ENCODE measurements around the gene TCAP.
"Not testable (repeated sequence)": the region's sequence is repeated elsewhere in the genome, so short reads cannot be mapped to it uniquely, and the experiment has no call there.

The TCAP gene

DNA sequence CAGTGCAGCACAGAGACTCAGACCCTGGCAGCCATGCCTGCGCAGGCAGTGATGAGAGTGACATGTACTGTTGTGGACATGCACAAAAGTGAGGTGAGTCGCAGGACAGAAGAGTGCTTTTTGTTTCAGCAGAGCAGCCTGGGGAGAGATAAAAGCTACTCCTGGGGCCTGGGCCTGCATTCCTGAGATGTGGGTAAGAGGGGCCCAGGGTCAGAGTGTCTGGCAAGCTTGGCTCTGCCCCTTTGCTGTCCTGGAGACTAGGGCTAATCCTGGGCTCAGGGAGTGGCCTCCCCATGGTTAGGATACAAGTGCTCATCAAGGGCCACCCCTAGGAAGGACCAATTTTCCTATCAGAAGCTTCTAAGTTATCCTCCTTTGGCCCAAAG, 29.9 kb downstream of the TCAP start:
- TF ChIP-seq, protein P1, sequence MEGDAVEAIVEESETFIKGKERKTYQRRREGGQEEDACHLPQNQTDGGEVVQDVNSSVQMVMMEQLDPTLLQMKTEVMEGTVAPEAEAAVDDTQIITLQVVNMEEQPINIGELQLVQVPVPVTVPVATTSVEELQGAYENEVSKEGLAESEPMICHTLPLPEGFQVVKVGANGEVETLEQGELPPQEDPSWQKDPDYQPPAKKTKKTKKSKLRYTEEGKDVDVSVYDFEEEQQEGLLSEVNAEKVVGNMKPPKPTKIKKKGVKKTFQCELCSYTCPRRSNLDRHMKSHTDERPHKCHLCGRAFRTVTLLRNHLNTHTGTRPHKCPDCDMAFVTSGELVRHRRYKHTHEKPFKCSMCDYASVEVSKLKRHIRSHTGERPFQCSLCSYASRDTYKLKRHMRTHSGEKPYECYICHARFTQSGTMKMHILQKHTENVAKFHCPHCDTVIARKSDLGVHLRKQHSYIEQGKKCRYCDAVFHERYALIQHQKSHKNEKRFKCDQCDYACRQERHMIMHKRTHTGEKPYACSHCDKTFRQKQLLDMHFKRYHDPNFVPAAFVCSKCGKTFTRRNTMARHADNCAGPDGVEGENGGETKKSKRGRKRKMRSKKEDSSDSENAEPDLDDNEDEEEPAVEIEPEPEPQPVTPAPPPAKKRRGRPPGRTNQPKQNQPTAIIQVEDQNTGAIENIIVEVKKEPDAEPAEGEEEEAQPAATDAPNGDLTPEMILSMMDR (IDR thresholded peaks at IDR 0.05; ENCODE audit: low read depth, low read length, missing control alignments): no peak
- no peak overlapping the region for H3K4me3 ChIP-seq (replicated peaks; ENCODE audit: low read depth, low read length)
- no peak for DNase-seq (ENCODE audit: extremely low read depth, low read depth)

DNA sequence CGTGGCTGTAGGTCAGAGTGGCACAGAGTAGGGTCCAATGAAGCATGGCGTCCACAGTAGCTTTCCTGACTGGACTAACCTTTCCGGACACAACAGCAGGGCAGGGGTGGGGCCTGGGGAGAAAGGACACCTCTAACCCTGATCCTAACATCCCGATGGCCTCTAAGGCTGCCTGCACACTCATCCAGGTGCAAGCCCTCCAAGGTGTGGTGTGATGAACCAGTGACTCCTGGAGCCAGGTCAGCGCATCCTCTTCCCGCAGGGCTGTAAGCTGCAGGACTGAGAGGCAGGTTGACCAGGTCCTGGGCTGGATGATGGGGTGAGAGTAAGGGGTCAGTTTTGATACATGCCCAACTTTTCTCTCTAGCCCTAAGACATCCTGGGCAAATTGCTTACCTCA, 31.6 kb downstream of the TCAP start:
- TF ChIP-seq, protein P1 (IDR thresholded peaks at IDR 0.05; ENCODE audit: low read depth, low read length, missing control alignments): no peak
- DNase-seq (ENCODE audit: extremely low read depth, low read depth): no peak
- H3K4me3 ChIP-seq (replicated peaks; ENCODE audit: low read depth, low read length): no peak overlapping the region

DNA sequence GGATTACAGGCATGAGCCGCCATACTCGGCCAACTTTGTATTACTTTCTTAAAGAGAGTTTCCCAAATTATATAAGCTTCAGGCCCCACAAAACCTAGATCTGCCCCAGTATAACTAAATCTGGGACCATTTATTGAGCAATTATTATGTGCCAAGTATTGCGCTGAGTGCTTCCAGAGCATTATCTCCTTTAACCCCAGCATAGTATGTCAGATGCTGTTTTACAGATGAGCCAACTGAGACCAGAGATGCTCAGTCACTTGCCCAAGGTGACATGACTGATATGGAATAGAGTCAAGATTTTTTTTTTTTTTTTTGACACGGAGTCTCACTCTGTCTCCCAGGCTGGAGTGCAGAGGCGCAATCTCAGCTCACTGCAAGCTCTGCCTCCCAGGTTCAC, 32.8 kb downstream of the TCAP start:
- no peak overlapping the region for H3K4me3 ChIP-seq (replicated peaks; ENCODE audit: low read depth, low read length)
- TF ChIP-seq, protein P1 (IDR thresholded peaks at IDR 0.05; ENCODE audit: low read depth, low read length, missing control alignments): no peak
- DNase-seq (ENCODE audit: extremely low read depth, low read depth): no peak

DNA sequence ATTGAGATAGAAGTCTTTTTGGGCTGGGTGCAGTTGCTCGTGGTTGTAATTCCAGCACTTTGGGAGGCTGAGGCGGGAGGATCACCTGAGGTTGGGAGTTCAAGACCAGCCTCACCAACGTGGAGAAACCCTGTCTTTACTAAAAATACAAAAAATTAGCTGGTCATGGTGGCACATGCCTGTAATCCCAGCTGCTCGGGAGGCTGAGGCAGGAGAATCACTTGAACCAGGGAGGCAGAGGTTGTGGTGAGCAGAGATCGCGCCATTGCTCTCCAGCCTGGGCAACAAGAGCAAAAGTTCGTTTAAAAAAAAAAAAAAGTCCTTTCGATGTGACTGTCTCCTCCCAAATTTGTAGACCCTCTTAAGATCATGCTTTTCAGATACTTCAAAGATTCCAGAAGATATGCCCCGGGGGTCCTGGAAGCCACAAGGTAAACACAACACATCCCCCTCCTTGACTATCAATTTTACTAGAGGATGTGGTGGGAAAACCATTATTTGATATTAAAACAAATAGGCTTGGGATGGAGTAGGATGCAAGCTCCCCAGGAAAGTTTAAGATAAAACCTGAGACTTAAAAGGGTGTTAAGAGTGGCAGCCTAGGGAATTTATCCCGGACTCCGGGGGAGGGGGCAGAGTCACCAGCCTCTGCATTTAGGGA, 34.1 kb downstream of the TCAP start:
- not testable (repeated sequence) for DNase-seq (ENCODE audit: extremely low read depth, low read depth)
- peak overlapping the region; percentile 67 for H3K4me3 ChIP-seq (replicated peaks; ENCODE audit: low read depth, low read length)

DNA sequence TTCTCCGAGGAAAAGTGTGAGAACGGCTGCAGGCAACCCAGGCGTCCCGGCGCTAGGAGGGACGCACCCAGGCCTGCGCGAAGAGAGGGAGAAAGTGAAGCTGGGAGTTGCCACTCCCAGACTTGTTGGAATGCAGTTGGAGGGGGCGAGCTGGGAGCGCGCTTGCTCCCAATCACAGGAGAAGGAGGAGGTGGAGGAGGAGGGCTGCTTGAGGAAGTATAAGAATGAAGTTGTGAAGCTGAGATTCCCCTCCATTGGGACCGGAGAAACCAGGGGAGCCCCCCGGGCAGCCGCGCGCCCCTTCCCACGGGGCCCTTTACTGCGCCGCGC, 34.6 kb downstream of the TCAP start, which contains the start of gene ERBB2:
ERBB2 (plus strand) TSS at position 247 of the 330 bp plus-strand sequence. CDS start 175 bp downstream, outside the sequence.
- DNase-seq (ENCODE audit: extremely low read depth, low read depth): no peak
- TF ChIP-seq, protein P1 (IDR thresholded peaks at IDR 0.05; ENCODE audit: low read depth, low read length, missing control alignments): no peak
- peak within 1 kb of the TSS; percentile 67 for H3K4me3 ChIP-seq (replicated peaks; ENCODE audit: low read depth, low read length)

DNA sequence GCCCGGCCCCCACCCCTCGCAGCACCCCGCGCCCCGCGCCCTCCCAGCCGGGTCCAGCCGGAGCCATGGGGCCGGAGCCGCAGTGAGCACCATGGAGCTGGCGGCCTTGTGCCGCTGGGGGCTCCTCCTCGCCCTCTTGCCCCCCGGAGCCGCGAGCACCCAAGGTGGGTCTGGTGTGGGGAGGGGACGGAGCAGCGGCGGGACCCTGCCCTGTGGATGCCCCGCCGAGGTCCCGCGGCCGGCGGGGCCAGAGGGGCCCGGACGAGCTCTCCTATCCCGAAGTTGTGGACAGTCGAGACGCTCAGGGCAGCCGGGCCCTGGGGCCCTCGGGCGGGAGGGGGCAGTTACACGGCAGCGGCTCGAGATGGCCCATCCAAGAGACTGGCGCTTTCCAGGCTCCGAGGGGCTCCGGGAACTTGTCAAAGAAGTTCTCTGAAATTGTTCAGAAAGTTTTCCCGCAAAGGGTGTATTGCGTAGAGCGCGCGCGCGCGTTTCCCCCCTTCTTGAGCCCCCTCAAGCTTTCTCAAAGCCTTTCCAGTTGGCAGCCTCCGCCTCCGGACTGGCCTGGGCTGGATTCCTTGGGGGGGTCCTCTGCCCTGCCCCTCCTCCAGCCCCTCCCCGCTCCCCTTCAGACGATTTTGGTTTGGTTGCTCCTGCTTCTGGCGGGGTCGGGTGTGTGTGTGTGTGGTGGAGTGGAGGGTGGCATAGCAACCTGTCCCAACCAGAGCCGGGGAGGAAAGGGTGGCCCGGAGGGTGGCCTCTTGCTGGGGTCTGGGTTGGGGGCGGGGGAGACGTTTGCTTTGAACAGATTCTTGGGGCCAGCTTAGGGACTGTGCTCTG, 35.2 kb downstream of the TCAP start:
- TF ChIP-seq, protein P1 (IDR thresholded peaks at IDR 0.05; ENCODE audit: low read depth, low read length, missing control alignments): no peak
- no peak for DNase-seq (ENCODE audit: extremely low read depth, low read depth)
- H3K4me3 ChIP-seq (replicated peaks; ENCODE audit: low read depth, low read length): peak overlapping the region; percentile 67

DNA sequence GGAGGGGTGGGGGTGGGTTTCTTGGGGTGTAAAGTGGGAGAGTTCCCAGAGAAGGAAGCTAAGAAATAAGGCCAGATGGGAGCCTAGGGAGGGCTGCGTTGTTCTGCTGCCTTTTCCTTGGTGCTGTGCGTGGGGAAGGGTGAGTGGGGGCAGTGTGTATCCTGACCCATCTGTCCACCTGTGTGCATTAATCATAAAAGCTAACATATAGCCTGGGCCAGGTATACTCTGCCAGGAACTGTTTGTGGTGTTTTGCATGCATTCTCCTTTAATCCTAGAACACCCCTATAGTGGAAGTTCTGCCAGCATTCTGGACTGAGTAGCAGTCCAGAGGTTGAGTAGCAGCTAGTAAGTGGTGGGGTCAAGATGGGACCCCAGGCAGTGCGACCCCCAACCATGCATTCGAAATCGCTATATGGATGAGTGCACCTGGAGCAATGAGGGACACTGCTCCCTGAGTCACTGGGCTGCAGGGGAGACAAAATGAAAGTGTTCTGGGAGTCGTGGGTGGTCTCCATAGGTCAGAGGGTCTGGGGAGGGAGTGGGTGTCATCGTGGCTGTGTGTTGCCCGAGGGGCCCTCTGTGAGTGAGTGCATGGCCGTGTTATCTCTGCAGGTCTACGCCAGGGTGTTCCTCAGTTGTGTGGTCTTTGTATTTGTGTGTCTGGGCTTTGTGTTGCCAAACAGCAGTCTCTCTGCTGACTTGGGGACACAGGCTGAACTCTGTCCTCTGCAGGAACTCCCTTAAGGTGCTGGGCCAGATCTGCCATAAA, 36.0 kb downstream of the TCAP start:
- DNase-seq (ENCODE audit: extremely low read depth, low read depth): no peak
- TF ChIP-seq, protein P1 (IDR thresholded peaks at IDR 0.05; ENCODE audit: low read depth, low read length, missing control alignments): no peak
- H3K4me3 ChIP-seq (replicated peaks; ENCODE audit: low read depth, low read length): peak overlapping the region; percentile 67
